NCI-H446 (cell line): Measurements from ENCODE around the gene MRPL4.
"Not testable (repeated sequence)": the region's sequence is repeated elsewhere in the genome, so short reads cannot be mapped to it uniquely, and the experiment has no call there.

ENCODE experiments used
- DNase-seq, 2 experiments: peaks; one replicate each; lab custom pipeline; 2025; lab: John Stamatoyannopoulos, UW

Gene MRPL4

GRCh38 chr19:10230173-10230860, 21.7 kb upstream of the MRPL4 start:
- no peak for DNase-seq

- peak in 1 of 2 experiments; percentile 68 for DNase-seq
Observed at GRCh38 chr19:10230861-10231611, 21.0 kb upstream of the MRPL4 start, which contains the start of gene S1PR2. Gene S1PR2, minus strand, starts transcription at chr19:10231331. Its CDS starts 6,426 bp downstream, at chr19:10224905.

DNA sequence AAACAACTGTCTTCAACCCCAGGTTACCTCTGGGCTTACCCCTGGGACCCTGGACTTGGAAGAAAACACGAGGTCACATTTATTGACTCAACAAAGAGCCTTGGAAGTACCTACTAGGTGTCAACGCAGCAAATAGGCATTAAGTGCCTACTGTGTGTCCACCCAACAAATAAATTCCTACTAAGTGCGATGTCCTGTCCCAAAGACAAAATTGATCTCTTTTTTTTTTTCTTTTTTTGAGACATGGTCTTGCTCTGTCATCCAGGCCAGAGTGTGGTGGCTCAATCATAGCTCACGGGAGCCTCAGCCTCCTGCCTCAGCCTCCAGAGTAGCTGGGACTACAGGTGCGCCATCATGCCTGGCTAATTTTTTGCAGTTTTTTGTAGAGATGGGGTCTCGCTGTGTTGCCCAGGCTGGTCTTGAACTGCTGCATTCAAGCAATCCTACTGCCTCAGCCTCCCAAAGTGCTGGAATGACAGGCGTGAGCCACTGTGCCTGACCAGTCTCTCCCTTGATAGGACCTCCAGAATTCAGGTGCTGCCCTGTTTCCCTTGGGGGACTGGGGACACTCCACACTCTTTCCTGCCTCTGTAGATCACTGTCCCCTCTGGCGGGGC, 20.3 kb upstream of the MRPL4 start:
- no peak for DNase-seq

GRCh38 chr19:10233946-10234345, 18.1 kb upstream of the MRPL4 start:
- no peak for DNase-seq

DNA sequence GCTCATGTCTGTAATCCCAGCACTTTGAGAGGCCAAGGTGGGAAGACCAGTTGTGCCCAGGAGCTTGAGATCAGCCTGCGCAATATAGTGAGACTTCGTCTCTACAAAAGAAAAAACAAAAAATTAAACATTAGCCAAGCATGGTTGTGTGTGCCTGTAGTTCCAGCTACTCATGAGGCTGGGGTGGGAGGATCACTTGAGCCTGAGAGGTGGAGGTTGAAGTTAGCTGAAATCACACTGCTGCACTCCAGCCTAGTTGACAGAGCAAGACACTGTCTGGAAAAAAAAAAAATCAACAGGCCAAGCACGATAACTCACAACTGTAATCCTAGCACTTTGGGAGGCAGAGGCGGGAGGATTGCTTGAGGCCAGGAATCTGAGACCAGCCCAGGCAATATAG, 17.0 kb upstream of the MRPL4 start:
- no peak for DNase-seq

- not testable (repeated sequence) for DNase-seq
Observed at GRCh38 chr19:10235409-10235808, 16.6 kb upstream of the MRPL4 start.

GRCh38 chr19:10237702-10238101, 14.3 kb upstream of the MRPL4 start:
- DNase-seq: no peak

DNA sequence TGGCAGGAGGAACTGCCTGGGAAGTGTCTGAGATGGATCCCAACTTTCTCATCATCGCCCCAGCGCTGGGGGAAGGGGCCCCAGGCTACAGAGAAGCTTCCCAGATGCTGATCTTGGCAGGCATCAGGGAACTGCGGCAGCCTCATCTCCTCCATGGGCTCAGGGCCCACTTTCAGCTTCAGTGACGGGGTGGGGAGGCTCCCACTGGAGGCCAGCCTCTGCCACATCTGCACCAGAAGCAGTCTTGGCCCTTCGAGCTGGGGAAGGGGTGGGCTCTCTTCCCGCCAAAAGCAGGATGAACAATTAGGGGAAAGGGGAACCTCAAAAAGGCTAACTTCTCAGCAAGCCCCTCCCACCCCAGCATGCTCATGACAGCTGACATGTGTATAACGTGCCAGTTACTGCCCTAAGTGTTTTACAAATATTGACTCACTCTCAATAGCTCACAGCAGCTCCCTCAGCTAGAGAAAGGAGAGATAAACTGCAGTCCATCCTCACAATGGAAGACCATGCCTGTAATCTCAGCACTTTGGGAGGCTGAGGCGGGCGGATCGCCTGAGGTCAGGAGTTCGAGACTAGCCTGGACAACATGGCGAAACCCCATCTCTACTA, 13.7 kb upstream of the MRPL4 start:
- peak; percentile 60 to 93 for DNase-seq

DNA sequence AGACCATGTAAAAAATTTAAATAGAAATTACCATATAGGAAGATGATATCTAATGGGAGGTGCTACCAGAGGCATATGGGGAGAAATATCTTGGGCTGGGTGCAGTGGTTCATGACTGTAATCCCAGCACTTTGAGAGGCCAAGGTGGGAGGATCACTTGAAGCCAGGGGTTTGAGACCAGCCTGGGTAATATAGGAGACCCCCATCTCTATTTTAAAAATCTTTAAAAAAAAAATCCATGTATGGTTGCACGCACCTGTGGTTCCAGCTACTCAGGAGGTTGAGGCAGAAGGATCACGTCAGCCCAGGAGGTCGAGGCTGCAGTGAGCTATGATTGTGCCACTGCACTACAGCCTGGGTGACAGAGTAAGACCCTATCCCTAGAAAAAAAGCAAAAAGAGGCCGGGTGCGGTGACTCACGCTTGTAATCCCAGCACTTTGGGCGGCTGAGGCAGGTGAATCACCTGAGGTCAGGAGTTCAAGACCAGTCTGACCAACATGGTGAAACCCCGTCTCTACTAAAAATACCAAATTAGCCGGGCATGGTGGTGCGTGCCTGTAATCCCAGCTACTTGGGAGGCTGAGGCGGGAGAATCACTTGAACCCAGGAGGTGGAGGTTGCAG, 10.1 kb upstream of the MRPL4 start:
- not testable (repeated sequence) for DNase-seq

GRCh38 chr19:10243606-10244005, 8.4 kb upstream of the MRPL4 start:
- DNase-seq: no peak

DNA sequence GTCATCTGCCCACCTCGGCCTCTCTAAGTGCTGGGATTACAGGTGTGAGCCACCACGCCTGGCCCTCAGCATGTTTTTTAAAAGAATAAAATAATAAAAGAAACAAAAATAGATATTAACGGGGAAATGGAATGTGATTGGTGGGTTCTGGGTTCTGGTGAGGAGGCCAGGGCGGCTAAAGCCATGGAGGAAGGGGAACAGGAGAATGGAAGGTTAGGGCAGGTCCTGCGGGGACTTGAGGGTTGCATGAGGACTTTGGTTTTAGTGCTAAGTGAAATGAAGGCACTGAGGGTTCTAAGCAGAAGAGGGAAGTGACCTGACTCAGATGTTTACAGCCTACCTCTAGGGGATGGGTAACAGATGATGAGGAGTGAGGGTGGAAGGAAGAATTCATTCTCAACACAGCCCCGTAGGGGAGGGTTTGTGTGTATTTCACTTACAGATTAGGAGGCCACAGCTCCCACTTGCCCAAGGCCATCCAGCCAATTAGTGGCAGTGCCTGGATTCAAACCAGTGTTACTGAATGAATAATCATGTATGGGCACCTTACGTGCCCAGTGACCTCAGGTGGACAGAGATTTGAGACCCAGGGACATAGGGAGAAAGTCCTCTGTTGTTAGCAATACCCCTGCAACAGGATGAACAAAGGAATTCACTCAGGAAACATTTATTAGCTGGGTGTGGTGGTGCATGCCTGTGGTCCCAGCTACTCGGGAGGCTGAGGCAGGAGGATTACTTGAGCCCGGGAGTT, 6.7 kb upstream of the MRPL4 start:
- no peak for DNase-seq

DNA sequence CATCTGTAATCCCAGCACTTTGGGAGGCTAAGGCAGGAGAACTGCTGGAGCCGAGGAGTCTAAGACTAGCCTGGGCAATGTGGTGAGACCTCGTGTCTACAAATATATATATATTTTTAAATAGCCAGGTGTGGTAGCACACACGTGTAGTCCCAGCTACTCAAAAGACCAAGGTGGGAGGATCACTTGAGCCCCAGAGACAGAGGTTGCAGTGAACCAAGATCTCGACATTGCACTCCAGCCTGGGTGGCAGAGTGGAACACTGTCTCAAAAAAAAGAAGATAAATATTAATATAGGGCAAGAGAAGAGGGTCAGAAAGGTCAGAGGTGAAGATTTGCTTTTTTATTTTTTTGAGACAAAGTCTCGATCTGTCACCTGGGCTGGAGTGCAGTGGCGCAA, 5.5 kb upstream of the MRPL4 start:
- no peak for DNase-seq

- no peak for DNase-seq
Observed at GRCh38 chr19:10252707-10253106, 693 bp downstream of the MRPL4 start.

DNA sequence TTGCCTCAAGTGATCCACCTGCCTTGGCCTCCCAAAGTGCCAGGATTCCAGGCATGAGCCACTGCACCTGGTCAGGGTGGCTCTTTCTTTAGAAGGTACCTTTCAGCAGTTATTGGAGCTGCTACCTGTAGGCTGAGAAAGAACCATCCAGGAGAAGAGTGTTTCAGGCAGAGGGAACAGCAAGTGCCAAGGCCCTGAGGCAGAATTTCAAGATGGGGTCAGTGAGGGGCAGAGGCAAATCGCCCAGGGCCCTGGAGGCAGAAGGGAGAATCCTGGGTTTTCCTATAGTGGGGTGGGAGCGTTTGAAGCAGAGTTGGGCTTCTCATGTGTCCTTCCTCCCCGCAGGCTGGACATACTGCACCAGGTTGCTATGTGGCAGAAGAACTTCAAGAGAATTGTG, 2.2 kb downstream of the MRPL4 start:
- DNase-seq: no peak

GRCh38 chr19:10255358-10255757, 3.3 kb downstream of the MRPL4 start:
- DNase-seq: no peak

DNA sequence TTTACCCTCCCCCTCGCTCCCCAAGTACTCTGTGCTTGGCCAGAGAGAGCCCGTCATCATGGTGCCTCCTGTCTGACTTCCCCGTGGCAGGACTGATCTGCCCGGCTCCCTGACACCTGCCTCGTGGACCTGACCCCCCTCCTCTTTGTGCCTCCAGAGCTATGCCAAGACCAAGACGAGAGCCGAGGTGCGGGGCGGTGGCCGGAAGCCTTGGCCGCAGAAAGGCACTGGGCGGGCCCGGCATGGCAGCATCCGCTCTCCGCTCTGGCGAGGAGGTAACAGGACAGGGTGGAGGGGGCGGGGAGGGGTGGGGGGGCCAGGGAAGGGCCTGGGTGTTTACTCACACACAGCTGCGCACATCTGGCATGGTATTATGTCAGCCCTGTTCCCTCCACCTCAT, 4.5 kb downstream of the MRPL4 start:
- DNase-seq: no peak

DNA sequence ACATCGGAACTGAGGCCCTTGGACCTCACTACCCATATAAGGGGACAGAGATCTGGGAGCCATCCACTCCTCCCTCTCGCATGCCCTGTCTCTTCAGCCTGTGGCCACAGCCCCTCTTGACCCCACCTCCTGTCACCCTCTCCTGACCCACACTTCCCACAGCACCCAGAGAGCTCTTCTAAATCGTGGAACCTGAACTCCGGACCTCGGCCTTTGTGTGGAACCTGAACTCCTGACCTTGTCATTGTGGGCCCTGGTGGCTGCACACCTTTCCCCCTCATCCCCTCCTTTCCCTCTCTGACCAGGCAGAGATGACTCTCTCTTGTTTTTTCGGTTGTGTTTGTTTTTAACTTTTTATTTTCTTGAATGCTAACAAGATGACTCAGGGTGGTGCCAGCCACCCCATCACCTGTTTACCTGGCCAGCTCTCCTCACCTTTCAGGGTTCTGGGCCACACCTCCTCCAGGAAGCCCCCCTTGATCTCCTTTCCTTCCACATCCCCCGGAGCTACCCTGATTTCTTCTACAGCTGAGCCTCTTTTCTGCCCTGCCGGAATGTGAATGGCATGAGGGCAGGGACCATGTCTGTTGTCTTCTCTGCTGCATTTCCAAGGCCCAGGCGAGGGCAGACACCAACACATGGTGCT, 5.1 kb downstream of the MRPL4 start:
- DNase-seq: no peak

DNA sequence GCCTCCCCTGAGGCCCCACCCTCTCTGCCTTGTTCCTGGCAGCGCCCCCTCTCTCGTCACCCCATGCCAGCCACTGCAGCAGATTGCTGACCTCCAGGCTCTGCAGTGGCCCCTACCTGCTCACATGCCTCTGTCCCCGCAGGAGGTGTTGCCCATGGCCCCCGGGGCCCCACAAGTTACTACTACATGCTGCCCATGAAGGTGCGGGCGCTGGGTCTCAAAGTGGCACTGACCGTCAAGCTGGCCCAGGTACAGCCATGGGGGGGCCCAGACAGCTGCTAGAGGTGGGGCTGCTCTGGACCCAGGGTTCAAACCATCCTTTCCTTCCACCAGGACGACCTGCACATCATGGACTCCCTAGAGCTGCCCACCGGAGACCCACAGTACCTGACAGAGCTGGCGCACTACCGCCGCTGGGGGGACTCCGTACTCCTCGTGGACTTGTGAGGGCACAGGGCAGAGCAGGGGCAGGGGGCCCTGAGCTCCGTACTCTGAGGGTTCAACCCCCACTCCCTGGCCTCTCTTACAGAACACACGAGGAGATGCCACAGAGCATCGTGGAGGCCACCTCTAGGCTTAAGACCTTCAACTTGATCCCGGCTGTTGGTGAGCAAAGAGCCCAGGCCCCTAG, 6.2 kb downstream of the MRPL4 start:
- no peak for DNase-seq

GRCh38 chr19:10259162-10259905, 7.3 kb downstream of the MRPL4 start:
- DNase-seq: peak; percentile 82 to 85

DNA sequence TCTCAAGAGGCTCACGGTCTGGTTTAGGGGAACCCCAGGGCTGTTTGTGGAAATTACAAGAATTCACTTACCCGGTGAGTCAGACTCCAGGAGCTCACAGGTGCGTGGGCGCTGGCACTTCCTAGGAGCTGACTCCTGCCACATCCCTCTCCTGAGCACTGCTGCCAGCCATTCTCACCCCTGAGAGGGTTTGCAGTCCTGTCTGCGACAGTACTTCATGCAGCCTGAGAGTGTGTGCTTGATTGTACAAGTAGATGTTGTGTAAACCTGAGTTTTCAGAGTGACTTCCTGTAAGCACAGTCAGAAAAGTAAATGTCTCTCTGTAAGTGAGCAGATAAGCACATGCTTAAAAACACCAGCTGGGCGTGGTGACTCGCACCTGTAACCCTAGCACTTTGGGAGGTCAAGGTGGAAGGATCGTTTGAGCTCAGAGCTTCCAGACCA, 8.1 kb downstream of the MRPL4 start:
- DNase-seq: no peak
